ENCODE measurements around the gene RFX5.
A peak's percentile ranks its signal among the peaks of the same experiment; 100 is the strongest.
"Not testable (repeated sequence)": the region's sequence is repeated elsewhere in the genome, so short reads cannot be mapped to it uniquely, and the experiment has no call there.

The RFX5 gene

DNA sequence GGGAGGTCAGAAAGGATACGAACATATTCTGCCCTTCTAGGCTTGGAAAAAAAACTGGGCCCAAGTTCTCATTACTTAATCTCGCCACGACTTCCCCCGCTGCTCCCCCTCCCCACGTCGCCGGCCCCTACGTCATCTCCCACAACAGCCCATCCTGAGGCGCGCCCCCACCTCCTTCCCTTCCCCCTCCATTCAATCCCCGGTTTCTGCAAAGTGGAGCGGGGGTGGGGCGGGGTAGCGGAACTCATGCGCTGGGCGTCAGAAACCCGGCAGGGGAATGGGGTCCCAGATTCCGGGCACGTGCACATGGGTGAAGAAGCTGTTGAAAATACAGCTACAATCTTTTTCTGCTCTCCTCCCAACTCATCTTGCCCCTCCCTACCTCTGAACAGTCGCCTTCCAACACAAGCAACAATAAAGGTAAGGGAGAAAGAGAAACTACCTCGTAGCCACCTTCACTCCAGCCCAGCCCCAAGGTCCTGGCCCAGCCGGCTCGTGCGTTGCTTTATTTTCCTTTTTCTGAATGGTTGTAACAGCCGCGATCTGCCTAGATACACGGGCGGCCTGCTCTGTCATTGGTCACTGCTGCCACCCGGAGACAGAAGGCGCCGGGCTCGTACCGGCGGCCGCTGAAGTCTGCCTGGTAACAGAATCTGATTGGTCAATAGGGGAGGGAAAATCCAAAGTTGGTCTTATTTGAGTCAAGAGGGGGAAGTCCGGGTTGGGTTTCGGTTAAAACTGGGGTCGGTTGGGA, at the start of gene RFX5:
TSS of gene RFX5 (minus strand) at position 484 of the 754 bp plus-strand sequence. CDS start 932 bp downstream, outside the sequence.
- DNase-seq = peak; percentile 99

DNA sequence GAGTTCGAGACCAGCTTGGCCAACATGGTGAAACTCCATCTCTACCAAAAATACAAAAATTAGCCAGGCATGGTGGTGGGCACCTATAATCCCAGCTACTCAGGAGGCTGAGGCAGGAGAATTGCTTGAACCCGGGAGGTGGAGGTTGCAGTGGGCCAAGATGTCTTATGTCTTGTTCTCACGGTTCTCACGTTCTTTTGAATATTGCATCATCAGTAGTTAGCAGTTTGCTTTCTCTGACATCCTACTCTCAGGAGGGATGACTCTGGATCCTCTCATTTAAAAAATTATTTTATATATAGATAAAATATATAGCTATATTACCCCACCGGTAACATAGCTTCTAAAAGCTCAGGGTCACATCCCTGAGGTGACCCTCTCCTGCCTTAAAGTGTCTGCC, 49.2 kb upstream of the RFX5 start:
- not testable (repeated sequence) for DNase-seq

DNA sequence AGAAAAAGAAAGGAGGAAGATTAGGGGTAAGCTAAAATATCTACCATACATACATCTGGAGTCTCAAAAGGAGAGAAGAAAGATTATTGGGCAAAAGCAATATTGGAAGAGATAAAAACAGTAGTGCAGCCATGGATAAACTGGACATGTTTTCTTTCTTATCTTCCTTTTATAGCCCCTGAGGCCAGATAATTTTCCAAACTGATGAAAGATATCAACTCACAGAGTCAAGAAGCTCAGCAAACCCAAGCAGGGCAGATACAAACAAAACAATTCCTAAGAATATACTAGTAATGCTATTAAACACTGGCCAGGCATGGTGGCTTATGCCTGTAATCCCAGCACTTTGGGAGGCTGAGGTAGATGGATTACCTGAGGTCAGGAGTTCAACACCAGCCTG, 46.5 kb upstream of the RFX5 start:
- no peak for DNase-seq

DNA sequence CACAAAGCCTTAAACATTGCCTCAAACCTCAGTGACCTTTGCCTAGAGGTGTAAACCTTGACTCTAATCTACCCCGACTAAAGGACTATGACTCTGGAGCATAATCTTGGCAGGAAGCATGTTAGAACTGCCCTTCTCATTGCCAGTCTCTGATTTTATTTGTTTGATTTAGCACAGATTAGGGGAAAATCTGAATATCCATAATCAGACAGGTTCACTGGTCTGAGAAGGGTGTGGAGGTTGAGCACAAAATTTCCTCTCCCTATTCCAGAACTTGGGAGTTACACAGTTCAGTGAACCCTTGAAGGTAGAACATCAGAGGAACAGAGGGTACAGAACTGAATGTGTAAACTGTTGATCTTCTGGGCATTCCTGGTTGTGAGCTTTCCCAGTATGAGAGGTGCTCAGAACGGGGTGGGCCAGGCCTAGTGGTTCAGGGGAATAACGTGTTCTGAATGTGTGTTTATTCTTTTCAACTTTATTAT, 44.1 kb upstream of the RFX5 start:
- no peak for DNase-seq

DNA sequence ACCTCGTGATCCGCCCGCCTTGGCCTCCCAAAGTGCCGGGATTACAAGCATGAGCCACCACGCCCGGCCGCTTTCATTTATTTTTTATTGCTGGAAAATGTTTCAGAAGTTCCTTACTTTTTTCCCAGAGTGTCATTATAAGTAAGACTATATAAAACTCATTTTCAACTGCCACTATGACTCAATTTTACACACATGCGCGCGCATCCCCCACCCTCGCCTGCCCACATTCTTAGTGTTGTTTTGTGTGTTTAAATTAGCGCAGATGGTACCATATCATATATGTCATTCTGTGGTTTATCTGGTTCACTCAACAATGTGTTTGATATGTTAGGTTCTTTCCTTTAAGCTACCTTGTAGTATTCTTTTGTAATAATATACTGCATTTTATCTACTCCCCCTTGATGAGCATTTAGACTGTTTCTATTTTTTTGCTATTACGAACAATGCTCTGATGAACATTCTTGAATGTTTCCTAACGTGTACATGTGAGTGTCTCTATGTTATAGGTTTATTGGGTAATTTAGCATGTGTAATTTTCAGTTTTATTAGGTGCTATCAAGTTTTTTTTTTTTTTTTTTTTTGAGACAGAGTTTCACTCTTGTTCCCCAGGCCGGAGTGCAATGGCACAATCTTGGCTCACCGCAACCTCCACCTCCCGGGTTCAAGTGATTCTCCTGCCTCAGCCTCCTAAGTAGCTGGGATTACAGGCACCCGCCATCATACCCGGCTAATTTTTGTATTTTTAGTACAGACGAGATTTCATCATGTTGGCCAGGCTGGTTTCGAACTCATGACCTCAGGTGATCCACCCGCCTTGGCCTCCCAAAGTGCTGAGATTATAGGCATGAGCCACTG, 43.4 kb upstream of the RFX5 start:
- not testable (repeated sequence) for DNase-seq

DNA sequence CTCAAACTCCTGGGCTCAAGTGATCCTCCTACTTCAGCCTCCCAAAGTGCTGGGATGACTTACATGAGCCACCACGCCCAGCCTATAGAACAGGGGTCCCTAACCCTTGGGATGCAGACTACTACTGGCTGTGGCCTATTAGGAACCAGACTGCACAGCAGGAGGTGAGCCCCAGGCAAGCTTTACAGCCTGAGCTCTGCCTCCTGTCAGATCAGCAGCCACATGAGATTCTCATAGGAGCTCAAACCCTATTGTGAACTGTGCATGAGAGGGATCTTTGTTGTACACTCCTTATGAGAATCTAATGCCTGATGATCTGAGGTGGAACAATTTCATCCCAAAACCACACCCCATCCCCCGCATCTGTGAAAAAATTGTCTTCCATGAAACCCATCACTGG, 39.0 kb upstream of the RFX5 start:
- no peak for DNase-seq

DNA sequence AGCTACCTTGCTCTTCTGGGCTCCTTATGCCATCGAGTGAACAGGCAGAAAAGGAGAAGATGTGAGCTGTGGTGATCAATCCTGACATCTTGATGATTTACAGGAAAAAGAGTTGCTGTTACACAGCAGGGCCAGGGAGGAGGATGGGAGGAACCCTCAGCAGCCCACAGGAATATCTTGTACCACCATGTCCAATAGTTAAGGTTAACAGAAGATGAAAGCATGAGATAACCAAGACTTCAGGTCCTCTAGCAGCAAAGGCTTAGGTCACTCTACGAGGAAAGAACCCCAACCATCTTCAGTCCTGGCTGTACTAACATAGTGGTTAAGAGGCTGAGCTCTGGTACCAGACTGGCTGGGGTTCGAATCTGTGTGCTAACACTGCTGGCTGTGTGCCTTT, 37.5 kb upstream of the RFX5 start:
- DNase-seq = no peak

DNA sequence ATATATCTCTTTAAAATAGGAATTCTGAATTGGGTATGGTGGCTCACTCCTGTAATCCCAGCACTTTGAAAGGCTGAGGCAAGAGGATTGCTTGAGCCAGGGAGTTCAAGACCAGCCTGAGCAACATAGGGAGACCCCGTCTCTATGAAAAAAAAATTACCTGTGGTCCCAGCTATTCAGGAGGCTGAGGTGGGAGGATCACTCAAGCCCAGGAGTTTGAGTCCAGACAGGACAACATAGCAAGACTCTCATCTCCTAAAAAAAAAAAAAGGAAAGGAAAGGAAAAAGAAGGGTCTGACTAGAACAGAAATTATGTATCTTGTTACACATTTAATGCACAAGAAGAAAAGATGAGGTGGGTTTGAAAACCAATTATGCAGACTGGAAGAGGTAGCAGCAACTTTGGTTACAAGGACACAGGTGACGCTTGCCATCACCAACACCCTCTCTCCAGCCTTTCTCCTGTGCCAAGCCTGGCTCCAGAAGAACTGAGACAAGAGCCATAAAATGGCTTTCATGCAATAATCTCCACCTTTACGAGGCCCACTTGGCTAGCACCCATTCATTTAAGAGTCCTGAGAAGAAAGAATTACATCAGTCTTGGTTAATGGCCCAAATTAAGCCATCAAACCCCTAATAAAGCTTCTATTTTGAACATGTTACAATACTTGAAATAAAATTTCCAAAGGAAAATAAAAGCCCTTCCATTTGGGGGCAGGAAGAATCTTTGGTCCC, 30.3 kb upstream of the RFX5 start:
- DNase-seq = no peak

DNA sequence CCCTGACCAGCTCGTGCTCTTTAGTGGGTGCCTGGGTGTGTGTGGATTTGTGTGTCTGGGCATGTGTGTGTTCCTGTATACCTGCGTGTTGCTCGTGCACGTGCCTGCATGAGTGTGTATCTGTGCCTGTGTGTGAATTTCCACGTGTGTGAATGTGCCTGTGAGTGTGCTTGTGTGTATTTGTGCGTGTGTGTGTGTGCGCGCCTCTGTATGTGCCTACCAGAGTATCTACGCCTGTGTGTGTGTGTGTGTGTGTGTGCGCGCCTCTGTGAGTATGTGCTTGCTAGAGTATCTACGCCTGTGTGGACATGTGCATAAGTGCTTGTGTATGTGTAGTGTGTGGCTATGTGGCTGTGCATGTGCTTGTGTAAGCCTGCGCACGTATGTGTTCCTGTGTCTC, 26.1 kb upstream of the RFX5 start:
- no peak for DNase-seq

DNA sequence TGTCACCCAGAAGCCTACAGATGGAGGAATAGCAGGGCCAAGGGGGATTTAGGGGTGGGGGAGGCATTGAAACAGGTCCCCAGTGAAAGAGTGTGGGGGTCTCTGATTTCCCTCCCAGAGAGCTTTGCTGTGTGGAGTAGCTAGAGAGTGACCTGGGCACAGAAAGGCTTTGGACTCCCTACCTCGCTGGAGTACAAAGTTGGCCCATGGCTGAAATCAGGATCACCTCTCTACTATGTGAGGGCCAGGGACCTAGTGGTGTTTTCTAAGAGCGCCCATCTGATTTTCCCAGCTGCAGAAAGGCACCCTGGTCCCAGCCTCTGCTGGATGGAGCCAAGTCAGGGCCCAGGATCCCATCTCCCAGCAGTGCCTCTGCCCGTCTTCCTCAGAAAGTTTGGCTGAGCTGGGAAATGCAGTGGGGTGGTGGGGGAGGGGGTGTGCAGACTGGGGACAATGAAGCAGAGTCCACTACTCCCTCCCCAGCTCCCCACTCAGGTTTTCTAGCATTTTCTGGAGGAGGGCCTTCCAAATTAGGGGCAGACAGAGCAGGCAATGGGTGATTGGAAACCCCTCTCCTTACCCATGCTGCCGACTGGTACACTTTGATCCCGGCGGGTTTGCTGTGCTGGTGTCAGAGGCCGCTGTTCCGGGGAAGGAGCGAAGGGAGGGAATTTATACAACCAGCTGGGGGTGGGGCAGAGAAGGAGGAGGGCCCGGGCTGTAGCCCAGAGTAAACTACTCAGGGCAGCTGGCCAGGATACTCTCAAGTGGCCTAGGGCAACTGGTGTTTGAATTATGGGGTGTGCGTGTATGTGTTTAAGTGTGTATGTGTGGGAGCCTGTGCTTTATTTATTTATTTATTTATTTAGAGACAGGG, 25.2 kb upstream of the RFX5 start, which contains the start of gene SELENBP1:
TSS of gene SELENBP1 (minus strand) at position 648 of the 877 bp plus-strand sequence. CDS start at position 584, 64 bp downstream.
- DNase-seq = no peak

DNA sequence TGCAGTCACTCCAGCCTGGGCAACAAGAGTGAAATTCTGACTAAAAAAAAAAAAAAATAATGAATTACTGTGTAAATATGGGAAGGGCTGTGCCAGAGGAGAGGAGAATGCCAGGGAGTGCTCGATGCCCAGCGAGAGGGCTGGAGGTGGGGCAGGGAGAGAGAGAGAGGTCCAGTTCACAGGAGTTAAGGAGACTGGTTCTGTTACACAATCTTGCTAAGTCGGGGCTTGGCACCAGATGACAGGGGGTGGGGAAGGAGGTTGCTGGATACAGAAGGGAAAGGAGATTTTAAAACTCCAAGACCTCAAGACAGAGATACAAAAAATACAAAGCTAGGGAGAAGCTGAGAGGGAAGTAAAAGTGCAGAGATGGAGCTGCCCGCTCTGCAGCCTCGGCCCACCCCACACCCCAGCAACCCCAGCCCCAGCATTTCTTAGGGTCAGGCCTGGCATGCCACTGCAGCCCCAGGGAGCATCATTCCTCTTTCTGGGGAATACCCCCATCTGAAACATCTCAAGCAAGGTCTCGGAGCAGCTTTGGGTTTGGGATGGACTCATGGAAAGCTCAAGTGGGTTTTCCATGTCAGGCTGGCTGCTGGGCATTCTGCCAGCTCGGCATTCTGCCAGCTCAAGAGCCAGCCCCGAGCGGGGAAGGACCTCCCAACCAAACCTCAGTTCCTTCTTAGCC, 24.5 kb upstream of the RFX5 start:
- no peak for DNase-seq

DNA sequence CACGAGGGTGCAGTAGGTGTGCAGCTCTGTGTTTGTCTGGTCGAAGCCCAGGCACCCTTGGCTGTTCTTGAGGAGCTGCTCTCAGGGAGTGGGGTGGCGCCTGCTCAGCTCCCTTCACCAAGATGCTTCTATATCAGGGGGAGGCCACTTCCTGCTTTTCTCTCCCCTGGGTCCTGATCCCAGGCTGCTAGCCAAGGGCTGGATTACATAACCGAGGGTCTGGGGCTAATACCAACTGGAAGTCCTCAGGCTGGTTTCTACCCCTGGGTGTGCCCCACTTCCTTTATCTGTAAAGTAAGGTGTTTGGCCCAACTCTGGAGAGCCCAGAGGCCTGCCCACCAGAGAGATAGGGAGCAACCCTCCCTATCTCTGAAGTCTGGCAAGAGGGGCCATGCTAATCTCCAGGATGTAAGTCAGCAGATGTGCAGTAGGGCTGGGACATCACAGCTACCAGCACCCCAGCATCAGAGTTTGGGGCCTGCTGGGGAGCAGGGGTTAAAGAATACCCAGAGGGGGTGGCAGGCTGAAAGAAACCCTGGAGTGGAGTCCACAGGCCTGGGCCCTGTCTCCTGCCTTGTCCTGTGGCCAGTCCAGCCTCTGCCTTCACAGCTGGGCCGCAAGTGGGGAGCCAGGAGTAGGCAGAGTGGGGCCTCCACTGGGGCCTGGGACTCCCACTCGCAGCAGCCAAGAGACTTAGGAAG, 23.3 kb upstream of the RFX5 start:
- peak; percentile 9 for DNase-seq

DNA sequence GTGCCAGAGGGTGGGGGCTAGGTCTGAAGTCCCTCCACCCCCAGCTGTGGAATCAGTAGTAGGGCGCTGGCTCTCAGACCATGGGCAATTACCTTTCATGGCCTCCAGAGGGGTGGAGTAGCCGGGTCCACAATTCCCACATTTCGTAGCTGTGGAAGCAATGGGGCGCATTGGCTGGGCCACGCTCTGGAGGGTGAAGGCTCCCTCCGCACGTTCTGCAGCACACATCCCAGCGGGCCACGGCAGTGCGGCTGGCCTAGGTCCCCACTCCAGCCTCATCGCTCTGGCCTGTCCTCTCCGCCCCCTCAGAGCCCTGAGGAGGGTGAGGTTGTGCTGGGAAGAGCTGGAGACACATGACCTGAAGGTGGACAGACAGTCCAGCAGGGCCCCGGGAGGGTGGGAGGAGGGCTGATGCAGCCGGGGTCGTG, 22.6 kb upstream of the RFX5 start:
- DNase-seq = no peak

DNA sequence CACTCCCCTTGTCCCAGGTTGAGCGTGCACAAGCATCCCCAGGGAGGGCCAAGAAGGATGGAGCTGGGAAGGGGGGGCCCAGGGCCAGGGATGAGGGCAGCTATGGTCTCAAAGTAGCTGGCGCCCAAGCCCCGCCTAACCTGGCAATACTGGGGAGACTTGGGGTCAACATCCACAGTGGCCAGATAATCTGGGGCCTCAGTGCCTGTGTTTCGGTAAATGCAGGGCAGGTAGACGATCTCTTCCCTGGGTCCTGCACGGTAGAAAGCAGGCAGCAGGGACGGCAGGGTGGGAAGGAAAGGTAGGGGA, 22.2 kb upstream of the RFX5 start:
- no peak for DNase-seq

DNA sequence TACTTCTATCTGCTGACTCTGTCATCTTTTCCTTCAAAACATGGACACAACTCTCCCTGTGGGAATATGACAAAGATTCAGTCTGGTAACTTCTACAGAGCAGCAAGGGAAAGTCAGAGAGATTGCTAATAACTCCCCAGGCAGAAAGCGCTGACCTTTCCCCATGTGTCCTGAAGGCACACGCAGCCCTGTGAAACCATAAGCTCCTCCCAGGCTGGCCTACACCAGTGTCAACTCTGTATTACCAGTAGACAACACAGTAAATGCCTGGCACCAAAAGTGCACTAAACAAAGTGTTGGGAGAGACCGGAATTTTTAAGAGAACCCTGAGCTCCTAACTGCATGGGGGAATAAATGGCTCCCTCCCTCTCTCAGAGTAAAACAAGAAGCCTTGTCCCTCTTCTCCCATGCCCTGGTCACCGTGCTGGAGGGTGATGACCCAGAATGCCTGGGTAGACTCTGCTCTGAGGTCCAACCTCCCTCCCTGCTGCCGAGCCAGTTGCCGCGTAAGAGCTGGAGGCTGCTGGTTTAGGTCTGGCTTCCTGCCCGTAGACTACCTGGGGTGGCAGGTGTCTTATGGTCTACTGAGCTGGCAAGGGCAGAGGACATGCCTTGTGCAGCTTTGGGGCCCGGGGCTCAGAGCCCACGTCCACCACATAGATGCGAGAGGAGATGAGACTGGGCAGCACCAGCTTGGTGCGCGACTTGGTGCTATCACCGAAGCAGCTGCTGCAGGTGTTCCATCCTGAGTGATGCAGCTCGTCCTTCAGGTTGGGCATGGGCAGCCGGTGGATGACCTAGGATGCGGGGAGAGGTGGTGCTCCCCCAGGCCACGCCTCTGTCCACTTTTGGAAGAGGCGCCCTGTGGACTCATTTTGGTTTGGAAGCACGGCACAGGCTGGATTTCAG, 21.6 kb upstream of the RFX5 start:
- DNase-seq = no peak

DNA sequence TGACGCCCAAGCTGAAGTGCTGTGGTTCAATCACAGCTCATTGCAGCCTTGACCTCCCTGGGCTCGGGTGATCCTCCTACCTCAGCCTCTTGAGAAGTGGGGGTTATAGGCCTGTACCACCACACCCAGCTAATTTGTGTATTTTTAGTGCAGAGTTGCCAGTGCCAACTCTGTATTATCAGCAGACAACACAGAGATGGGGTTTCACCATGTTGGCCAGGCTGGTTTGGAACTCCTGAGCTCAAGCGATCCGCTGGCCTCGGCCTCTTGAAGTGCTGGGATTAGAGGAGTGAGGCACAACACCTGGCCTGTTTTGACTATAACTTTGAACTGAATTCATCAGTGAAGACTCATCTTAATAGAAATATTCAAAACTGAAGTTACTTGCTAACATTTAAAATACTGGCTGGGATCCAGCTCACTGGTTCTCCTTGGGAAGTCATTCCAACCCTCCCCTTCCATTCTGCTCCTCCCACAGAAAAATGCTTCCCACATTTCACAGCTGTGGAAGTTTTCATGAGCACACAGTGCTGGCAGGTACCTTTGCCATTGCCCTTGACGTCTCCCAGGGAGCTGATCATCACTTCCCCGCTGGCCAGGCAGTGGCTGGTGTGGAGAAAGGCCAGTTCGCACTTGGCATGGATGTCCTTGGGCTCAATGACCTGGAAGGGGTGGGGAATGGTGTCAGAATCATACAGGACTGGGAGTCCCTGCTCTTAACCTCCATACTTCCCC, 20.8 kb upstream of the RFX5 start:
- no peak for DNase-seq

DNA sequence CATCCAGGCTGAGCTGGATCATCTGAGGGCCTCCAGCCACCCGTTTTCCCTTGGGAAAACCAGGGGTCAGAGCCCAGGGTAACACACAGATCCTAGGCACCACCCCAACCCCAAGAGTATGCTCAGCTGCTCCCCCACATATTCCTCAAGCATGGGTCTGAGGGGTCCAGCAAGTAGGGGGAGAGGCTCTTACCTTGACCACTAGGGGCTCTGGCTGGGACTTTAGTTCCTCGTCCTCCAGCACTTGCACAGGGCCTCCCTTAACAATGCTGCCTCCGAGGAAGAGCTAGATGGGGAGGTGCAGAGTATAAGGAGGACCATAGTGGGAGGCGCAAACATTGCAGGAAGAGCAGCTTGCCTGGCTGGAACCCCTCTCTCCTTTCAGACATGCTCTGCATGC, 17.9 kb upstream of the RFX5 start:
- no peak for DNase-seq

DNA sequence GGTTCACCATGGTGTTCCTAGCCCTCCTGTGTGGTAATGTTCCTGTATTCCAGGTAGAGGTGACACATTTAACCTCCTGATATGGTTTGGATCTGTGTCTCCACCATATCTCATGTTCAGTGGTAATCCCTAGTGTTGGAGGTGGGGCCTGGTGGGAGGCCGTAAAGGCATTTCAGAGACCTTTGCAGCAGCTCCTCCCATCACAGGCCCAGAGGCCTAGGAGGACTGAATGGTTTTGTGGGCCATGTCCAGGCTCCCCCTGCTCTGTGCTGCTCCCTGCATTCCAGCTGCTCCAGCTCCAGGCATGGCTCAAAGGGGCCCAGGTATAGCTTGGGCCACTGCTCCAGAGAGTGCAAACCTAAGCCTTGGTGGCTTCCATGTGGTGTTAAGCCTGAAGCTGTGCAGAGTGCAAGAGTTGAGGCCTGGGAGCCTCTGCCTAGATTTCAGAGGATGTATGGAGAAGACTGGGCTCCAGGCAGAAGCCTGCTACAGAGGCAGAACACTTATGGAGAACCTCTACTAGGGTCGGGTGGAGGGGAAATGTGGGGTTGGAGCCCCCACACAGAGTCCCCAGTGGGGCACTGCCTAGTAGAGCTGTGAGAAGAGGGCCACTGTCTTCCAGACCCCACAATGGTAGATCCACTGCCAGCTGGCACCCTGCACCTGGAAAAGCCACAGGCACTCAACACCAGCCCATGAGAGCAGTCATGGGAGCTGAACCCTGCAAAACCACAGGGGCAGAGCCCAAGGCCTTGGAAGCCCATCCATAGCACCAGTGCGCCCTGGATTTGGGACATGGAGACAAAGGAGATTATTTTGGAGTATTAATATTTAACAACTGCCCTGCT, 15.5 kb upstream of the RFX5 start:
- no peak for DNase-seq

All from GF-D8 (cell line).